ENCODE measurements around the gene LDLRAD4.
A peak's percentile ranks its signal among the peaks of the same experiment; 100 is the strongest.

LDLRAD4 gene

GRCh38 chr18:13577091-13577697 is 358.6 kb downstream of the LDLRAD4 start:
- DNase-seq (ENCODE audit: low spot score): peak; percentile 68

- DNase-seq (ENCODE audit: low spot score): no peak
Observed at GRCh38 chr18:13577781-13578180, 359.2 kb downstream of the LDLRAD4 start.

DNA sequence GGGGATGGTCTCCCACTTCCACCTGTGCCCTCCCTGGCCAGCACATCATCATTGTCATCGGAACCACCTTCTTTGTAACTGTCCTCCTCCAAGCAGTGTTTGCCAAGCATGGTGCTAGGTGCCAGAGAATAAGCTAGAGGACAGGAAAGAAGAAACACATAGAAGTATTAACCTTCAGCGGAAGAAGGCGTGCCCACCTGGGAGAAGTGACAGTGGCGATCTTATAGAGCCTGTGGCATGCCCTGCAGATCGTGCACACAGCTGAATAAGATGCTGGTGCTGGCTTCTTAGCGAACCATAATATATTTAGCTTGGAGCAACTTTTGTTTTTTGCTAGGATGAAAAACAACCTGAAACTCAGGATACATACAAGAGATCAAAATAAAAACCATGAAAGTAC is 359.8 kb downstream of the LDLRAD4 start:
- no peak for DNase-seq (ENCODE audit: low spot score)

GRCh38 chr18:13579874-13580273 is 361.3 kb downstream of the LDLRAD4 start:
- DNase-seq (ENCODE audit: low spot score): no peak

DNA sequence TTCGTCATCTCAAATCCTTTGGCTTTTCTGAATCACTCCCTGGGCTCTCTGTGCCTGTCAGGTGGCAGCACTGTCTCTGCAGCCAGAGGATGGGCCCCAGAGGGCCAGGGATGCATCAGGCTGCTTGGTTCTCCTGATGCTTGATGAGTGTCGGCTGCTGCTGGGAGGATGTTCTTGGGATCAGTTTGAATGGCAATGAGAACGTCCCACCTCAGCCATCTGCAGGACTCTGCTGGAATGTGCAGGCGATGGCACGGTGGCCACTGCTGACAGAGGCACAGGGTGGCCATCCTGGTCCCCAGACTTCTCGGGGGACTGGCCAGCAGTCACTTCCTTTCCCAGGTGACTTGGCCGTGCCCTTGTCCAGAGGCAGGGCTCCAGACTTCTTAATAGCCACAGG is 361.8 kb downstream of the LDLRAD4 start:
- peak; percentile 55 for DNase-seq (ENCODE audit: low spot score)

DNA sequence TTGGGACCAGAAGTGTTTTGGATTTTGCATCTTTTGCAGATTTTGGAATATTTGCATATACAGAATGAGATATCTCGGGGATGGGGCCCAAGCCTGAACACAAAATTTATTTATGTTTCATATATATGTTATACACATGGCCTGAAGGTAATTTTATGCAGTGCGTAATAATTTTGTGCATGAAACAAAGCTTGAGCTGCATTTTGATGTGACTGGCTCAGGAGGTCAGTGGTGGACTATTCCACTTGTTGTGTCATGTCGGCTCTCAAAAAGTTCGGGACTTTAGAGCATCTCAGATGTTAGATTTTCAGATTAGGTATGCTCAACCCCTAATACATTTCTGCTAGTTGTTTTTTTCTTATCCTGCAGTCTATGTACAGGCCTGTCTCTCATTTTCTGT is 362.4 kb downstream of the LDLRAD4 start:
- DNase-seq (ENCODE audit: low spot score): peak; percentile 55

- peak; percentile 14 for DNase-seq (ENCODE audit: low spot score)
Observed at GRCh38 chr18:13581496-13582177, 363.1 kb downstream of the LDLRAD4 start.

DNA sequence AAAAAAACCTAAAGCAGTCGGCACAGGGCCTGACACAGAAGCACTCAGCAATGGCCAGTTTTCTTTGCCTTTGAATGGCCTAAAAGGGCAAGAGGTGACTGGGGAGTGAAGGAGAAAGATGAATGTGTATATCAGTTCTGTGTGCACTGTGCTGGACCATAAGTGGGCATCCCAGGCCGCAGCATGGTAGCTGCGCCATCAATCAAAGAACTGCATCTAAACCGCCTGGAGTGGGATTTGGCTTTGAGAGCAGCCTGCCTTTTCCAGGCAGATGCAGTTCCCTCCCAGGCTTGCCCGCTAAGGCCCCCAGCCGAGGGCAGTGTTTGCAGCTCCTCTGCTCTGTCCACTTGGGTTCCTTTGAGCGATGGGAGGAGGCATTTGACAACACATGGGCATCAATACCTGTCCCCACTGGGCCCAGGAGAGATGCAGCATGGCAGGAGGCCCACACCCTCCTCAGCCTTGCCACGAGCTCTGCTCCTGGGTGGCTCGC is 363.7 kb downstream of the LDLRAD4 start:
- DNase-seq (ENCODE audit: low spot score): peak; percentile 29

GRCh38 chr18:13583576-13584550 is 365.3 kb downstream of the LDLRAD4 start:
- DNase-seq (ENCODE audit: low spot score): no peak

- no peak for DNase-seq (ENCODE audit: low spot score)
Observed at GRCh38 chr18:13584825-13585224, 366.3 kb downstream of the LDLRAD4 start.

- DNase-seq (ENCODE audit: low spot score): no peak
Observed at GRCh38 chr18:13585379-13586153, 367.0 kb downstream of the LDLRAD4 start.

DNA sequence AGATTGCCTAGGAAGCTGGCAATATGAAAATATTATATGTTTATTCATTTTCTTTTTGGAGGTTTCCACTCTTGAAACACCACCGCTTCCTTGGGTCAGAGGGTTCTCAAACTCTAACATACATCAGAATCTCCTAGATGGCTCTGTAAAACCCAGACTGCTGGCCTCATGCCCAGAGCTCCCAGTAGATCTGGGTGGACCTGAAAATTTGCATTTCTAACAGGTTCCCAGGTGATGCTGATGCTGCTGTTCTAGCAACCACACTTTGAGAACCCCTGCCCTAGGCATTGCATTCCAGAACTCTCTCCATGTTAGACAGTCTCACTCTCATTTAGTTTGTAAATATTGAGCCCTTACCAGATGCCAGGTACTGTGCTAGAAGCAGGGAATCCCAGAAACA is 368.4 kb downstream of the LDLRAD4 start:
- no peak for DNase-seq (ENCODE audit: low spot score)

- DNase-seq (ENCODE audit: low spot score): no peak
Observed at GRCh38 chr18:13587477-13587876, 368.9 kb downstream of the LDLRAD4 start.

GRCh38 chr18:13587937-13588336 is 369.4 kb downstream of the LDLRAD4 start:
- no peak for DNase-seq (ENCODE audit: low spot score)

- no peak for DNase-seq (ENCODE audit: low spot score)
Observed at GRCh38 chr18:13589316-13589715, 370.8 kb downstream of the LDLRAD4 start.

GRCh38 chr18:13589943-13590342 is 371.4 kb downstream of the LDLRAD4 start:
- no peak for DNase-seq (ENCODE audit: low spot score)

DNA sequence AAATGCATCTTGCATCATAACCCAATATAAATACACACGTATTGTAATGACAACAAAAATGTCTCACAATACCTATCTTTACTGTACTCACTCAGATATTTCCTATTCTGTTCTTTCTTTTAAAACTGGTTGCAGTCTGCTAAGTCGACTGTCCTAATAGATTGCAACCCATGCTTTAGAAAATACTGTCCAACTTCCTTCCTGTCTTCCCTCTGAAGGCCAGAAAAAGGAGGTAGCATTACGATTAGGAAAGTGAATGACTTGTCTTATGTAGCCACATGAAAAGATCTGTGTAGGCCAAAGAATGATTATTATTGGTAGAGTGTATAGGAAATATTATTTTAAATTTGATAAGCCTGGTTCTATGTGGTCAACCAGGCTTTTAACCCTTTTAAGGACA is 373.7 kb downstream of the LDLRAD4 start:
- no peak for DNase-seq (ENCODE audit: low spot score)

- DNase-seq (ENCODE audit: low spot score): no peak
Observed at GRCh38 chr18:13594551-13594950, 376.0 kb downstream of the LDLRAD4 start.

DNA sequence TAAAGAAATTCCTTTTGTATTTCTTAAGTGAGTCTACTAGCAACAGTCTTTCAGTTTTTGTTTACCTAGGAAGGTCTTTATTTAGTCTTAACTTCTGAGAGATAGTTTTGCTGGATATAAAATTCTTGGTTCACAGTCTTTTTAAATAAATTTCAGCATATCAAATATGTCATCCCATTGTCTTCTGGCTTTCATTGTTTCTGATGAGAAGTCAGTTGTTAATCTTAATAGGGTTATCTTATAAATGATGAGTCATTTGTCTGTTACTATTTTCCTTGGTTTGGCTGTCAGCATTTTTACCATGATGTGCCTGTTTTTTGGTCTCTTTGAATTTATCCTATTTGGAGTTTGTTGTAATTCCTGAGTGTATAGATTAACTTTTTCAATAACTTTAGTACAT is 378.5 kb downstream of the LDLRAD4 start:
- DNase-seq (ENCODE audit: low spot score): no peak

DNA sequence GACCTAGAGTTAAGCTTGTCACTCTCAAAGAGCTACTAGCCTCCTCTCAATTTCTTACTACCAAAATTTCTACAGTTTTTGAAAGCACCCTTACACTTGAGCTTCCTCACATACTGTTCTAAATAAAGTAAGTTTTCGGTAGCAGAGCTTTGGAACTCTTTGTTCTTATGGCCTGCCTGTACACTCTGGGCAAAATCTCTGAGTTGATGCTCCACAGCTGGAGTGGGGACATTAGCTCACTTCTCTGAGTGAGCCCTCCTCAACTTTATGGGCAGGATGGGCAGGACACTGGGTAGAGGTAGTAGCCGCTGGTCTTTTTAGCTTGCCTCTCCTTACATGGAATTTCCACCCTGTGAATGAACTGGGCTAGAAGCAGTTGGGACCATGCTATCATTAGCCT is 380.0 kb downstream of the LDLRAD4 start:
- no peak for DNase-seq (ENCODE audit: low spot score)

- DNase-seq (ENCODE audit: low spot score): no peak
Observed at GRCh38 chr18:13599031-13599430, 380.5 kb downstream of the LDLRAD4 start.
